Measurements from ENCODE around the gene MPRIP. TPM values are rescaled to one million over a fixed set of nuclear protein-coding genes. Genes with fewer than 3 reads are reported as not detected.

The MPRIP gene
- polyA plus RNA-seq, 1 donor (not counting 4 experiments of a cell fraction or from before 2014, with no cell fraction given) = 113 TPM

DNA sequence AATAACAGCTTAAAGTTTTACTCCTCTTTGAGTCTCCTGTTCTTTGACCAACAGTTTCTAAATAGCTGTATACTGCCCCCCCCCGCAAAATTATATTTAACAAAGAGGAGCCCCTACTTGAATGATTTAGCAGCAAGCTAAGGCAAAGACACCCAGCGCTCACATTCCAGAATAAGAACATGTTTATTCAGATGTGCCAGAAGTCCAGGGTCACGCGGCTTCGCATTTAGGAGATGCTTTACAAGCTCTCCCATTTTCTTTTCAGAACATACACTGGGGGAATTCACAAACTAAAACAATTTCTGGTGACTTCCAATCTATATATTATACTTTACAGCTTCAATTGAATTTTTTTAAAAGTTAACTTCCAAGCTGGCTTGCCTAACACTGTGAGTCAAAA, 158.6 kb downstream of the MPRIP start:
- dilution Hi-C loops (cut with MboI; ENCODE audit: extremely low pct_ligation_motif_present, low sequenced_read_pairs) = no loop called here
- Histone ChIP-seq H3K79me2 (ENCODE audit: control insufficient read depth, insufficient read depth, low read length) (no peaks in the 10 kb centered on the region), H3K36me3 (ENCODE audit: control insufficient read depth in 2 of 2, extremely low read depth in 1 of 2, insufficient read depth in 2 of 2, low read length in 2 of 2) (peaks cover 0 to 1% of the 10 kb centered on the region in 2 experiments), H3K9me1 (ENCODE audit: control insufficient read depth, extremely low read depth, insufficient read depth, low read length) (no peaks in the 10 kb centered on the region), H2AFZ (ENCODE audit: control insufficient read depth, low read length) (no peak overlapping the region), H4K20me1 (ENCODE audit: control insufficient read depth, extremely low read depth, insufficient read depth, low read length) (no peaks in the 10 kb centered on the region), H3K27me3 (ENCODE audit: control insufficient read depth, extremely low read depth, insufficient read depth, low read length) (no peaks in the 10 kb centered on the region), H3K9ac (ENCODE audit: control insufficient read depth, extremely low read depth, insufficient read depth, low read length) (no peak overlapping the region), H3K9me3 (ENCODE audit: control insufficient read depth, low read depth, low read length) (no peaks in the 10 kb centered on the region), H3K4me3 (ENCODE audit: control insufficient read depth in 2 of 3, extremely low read depth in 1 of 3, insufficient read depth in 2 of 3, low read depth in 1 of 3, low read length in 3 of 3) (no peak overlapping the region), H3K4me1 (ENCODE audit: control insufficient read depth, extremely low read depth, insufficient read depth, low read length) (peaks cover 19% of the 10 kb centered on the region), H3K4me2 (ENCODE audit: control insufficient read depth, extremely low read depth, insufficient read depth, low read depth, low read length) (no peak overlapping the region), H3K27ac (ENCODE audit: control insufficient read depth, insufficient read depth, low read length) (no peak overlapping the region)
- FAIRE-seq = no peak
- no peak for TF ChIP-seq EZH2 (IDR thresholded peaks at IDR 0.05; ENCODE audit: low read length)
- no peak for TF ChIP-seq CTCF (optimal IDR thresholded peaks at IDR 0.05 in 1 of 3, IDR thresholded peaks at IDR 0.05 in 1 of 3, conservative IDR thresholded peaks at IDR 0.05 in 1 of 3; ENCODE audit: extremely low read depth in 1 of 3, insufficient read depth in 2 of 3, low read length in 3 of 3)
- DNase-seq (ENCODE audit: low read depth, low spot score) = no peak

DNA sequence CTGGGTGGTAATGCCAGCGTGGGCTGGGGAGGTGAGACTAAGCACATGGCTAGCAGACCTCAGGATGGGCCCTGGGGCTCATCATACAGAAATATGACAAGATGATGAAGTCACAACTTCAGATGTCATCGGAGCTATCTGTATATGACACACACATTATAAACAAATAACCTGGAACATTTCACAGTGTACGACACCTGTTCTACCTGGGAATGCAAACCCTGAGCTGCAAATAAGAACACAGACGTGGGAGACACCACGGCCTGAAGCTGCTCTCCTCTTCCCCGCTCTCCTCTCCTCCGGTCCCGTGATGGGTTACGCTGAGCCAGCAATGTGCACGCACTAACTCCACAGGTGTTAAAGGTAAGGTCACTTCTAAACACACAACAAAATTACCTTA, 159.0 kb downstream of the MPRIP start:
- Histone ChIP-seq H3K27me3 (ENCODE audit: control insufficient read depth, extremely low read depth, insufficient read depth, low read length) (no peaks in the 10 kb centered on the region), H3K79me2 (ENCODE audit: control insufficient read depth, insufficient read depth, low read length) (no peaks in the 10 kb centered on the region), H3K4me2 (ENCODE audit: control insufficient read depth, extremely low read depth, insufficient read depth, low read depth, low read length) (no peak overlapping the region), H3K9me3 (ENCODE audit: control insufficient read depth, low read depth, low read length) (no peaks in the 10 kb centered on the region), H3K9me1 (ENCODE audit: control insufficient read depth, extremely low read depth, insufficient read depth, low read length) (no peaks in the 10 kb centered on the region), H3K36me3 (ENCODE audit: control insufficient read depth in 2 of 2, extremely low read depth in 1 of 2, insufficient read depth in 2 of 2, low read length in 2 of 2) (peaks cover 0 to 1% of the 10 kb centered on the region in 2 experiments), H3K4me1 (ENCODE audit: control insufficient read depth, extremely low read depth, insufficient read depth, low read length) (peaks cover 19% of the 10 kb centered on the region), H3K27ac (ENCODE audit: control insufficient read depth, insufficient read depth, low read length) (no peak overlapping the region), H4K20me1 (ENCODE audit: control insufficient read depth, extremely low read depth, insufficient read depth, low read length) (no peaks in the 10 kb centered on the region), H3K4me3 (ENCODE audit: control insufficient read depth in 2 of 3, extremely low read depth in 1 of 3, insufficient read depth in 2 of 3, low read depth in 1 of 3, low read length in 3 of 3) (no peak overlapping the region), H3K9ac (ENCODE audit: control insufficient read depth, extremely low read depth, insufficient read depth, low read length) (no peak overlapping the region), H2AFZ (ENCODE audit: control insufficient read depth, low read length) (no peak overlapping the region)
- no peak for TF ChIP-seq CTCF (optimal IDR thresholded peaks at IDR 0.05 in 1 of 3, IDR thresholded peaks at IDR 0.05 in 1 of 3, conservative IDR thresholded peaks at IDR 0.05 in 1 of 3; ENCODE audit: extremely low read depth in 1 of 3, insufficient read depth in 2 of 3, low read length in 3 of 3)
- TF ChIP-seq EZH2 (IDR thresholded peaks at IDR 0.05; ENCODE audit: low read length) = no peak
- dilution Hi-C loops (cut with MboI; ENCODE audit: extremely low pct_ligation_motif_present, low sequenced_read_pairs) = no loop called here
- FAIRE-seq (no peak), DNase-seq (ENCODE audit: low read depth, low spot score) (no peak)
